GM06990 (cell line): Measurements from ENCODE around the gene CKAP5.

ENCODE experiments used
- DNase-seq: peaks from one replicate; pipeline ENCODE4 v3.0.0-alpha.2; 2011; ENCODE audit not compliant: insufficient read length; ENCODE audit errors: extremely low read depth
- H3K27me3 ChIP-seq: replicated peaks from 2 replicates; pipeline ENCODE4 v1.6.0; 2011; ENCODE audit warnings: low read length; ENCODE audit not compliant: control insufficient read depth, insufficient read depth
- H3K36me3 ChIP-seq: 2 replicates; pipeline ENCODE4 v1.5.1; 2011; ENCODE audit warnings: low read length; ENCODE audit not compliant: control insufficient read depth, insufficient read depth
- H3K4me3 ChIP-seq: replicated peaks from 2 replicates; pipeline ENCODE4 v1.5.1; 2011; ENCODE audit warnings: low read depth, mild to moderate bottlenecking, control low read depth, low read length
- CTCF ChIP-seq: IDR thresholded peaks from 2 replicates; pipeline ENCODE4 v1.5.1; 2011; ENCODE audit warnings: low read length, control low read depth, mild to moderate bottlenecking, inconsistent platforms; ENCODE audit not compliant: insufficient read depth, poor library complexity, severe bottlenecking

CKAP5 gene

GRCh38 chr11:46840116-46840515 is 6.0 kb downstream of the CKAP5 start:
- Histone ChIP-seq H3K36me3 (no peaks in the 10 kb centered on the region), H3K27me3 (no peaks in the 10 kb centered on the region), H3K4me3 (no peak overlapping the region)
- TF ChIP-seq CTCF, result no peak
- DNase-seq, result no peak

- no peaks in the 10 kb centered on the region for H3K36me3 ChIP-seq
- no peak for DNase-seq
- H3K4me3 ChIP-seq, result no peak overlapping the region
- no peaks in the 10 kb centered on the region for H3K27me3 ChIP-seq
- TF ChIP-seq CTCF, result no peak
These were observed 7.6 kb downstream of the CKAP5 start for GRCh38 chr11:46838501-46838900.

DNA sequence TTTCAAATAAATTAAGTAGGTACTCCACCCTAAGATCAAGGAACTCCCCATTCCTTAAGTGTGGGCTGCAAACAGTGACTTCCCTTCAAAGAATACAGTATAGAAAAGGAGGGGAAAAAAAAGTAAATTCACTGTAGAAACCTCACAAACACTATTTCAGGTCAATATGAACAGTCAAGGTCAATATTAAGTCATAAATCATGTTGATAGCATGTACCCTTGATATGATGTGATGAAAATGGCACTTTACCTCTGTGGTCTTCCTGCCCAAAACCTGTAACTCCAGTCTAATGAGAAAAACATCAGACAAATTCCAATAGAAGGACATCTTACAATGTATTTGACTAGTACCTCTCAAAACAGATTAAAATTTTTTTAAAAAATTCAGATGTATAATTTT is 8.2 kb downstream of the CKAP5 start:
- no peak for DNase-seq
- TF ChIP-seq CTCF, result no peak
- Histone ChIP-seq H3K36me3 (no peaks in the 10 kb centered on the region), H3K27me3 (no peaks in the 10 kb centered on the region), H3K4me3 (no peak overlapping the region)

DNA sequence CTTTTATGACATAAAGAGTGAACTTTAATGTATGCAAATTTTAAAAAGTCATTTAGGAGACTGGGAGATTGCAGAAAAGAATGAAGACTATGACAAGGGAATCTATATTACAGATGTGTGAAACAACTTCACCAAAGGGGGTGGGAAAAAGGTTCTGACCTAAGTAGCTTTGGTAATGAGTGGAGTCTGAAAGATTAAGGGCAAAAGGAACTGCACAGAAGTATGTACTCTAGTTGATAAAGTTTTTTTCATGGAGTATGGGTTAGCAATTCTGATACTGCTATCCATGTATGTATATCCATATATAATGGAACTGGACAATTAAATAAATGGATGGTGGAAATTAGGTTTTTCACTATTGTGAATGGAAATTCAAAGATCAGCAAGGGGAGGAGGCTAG is 9.2 kb downstream of the CKAP5 start:
- H3K4me3 ChIP-seq, result no peak overlapping the region
- H3K27me3 ChIP-seq, result no peaks in the 10 kb centered on the region
- no peaks in the 10 kb centered on the region for H3K36me3 ChIP-seq
- TF ChIP-seq CTCF, result no peak
- no peak for DNase-seq

DNA sequence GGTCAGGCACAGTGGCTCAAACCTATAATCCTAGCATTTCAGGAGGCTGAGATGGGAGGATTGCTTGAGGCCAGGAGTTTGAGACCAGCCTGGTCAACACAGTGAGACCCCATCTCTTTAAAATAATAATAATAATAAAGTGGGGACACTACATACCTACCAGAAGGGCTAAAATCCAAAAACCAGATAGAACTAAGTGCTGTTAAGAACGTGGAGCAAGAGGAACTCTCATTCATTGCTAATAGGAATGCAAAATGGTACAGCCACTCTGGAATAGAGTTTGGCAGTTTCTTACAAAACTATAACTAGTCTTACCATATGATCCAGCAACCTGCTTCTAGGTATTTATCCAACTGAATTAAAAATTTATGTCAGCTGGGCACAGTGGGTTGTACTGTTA is 9.6 kb downstream of the CKAP5 start:
- no peak for TF ChIP-seq CTCF
- no peak overlapping the region for H3K4me3 ChIP-seq

GRCh38 chr11:46835897-46836296 is 10.2 kb downstream of the CKAP5 start:
- TF ChIP-seq CTCF, result no peak
- DNase-seq, result no peak
- Histone ChIP-seq H3K4me3 (no peak overlapping the region), H3K27me3 (no peaks in the 10 kb centered on the region), H3K36me3 (no peaks in the 10 kb centered on the region)

More for the DNA sequence above, 9.6 kb downstream of the CKAP5 start:
- Histone ChIP-seq H3K36me3 (no peaks in the 10 kb centered on the region), H3K27me3 (no peaks in the 10 kb centered on the region)
- DNase-seq, result no peak
